ENCODE results near the gene PTPRJ. TPM values are rescaled to one million over a fixed set of nuclear protein-coding genes. Genes with fewer than 3 reads are reported as not detected.

The PTPRJ gene
- total RNA-seq, 1 experiment from 2014 or later = 19.9 TPM

GRCh38 chr11:48093323-48093722 lies 113.0 kb downstream of the PTPRJ start:
- no peak for DNase-seq (ENCODE audit: low spot score)

GRCh38 chr11:48093795-48094642 lies 113.7 kb downstream of the PTPRJ start:
- no peak for DNase-seq (ENCODE audit: low spot score)

DNA sequence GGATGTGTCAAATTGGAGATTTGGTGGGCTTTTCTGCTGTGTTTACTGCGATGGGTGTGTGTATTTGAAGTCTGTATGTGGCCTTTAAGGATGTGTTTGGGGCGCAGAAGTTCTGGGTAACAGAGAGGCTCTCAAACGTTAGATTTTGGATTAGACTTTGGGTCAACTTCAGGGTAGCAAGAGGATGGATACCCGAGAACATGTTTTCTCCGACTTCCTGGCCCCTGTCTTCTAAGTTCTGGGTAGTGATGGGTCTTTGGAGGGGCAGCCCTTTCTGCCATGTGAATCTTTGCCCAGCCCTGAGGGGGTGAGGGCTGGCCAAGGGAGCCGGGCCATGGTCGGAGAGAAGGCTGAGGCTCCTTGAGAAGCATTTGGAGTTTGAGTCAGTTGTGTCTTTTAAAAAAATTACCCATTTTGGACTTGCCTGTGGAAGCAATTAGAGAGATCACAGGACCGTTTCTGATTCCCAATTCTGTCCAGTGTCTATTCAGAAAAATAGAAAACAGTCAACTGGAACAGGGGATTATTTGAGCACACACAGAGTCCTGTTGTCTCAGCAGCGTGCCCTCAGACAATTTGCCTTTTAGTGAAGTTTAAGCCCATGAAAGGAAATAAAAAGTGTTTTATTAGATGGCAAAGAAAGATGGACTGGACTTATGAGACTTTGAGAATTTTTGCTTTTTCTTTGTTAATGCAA lies 114.4 kb downstream of the PTPRJ start:
- no peak for DNase-seq (ENCODE audit: low spot score)

DNA sequence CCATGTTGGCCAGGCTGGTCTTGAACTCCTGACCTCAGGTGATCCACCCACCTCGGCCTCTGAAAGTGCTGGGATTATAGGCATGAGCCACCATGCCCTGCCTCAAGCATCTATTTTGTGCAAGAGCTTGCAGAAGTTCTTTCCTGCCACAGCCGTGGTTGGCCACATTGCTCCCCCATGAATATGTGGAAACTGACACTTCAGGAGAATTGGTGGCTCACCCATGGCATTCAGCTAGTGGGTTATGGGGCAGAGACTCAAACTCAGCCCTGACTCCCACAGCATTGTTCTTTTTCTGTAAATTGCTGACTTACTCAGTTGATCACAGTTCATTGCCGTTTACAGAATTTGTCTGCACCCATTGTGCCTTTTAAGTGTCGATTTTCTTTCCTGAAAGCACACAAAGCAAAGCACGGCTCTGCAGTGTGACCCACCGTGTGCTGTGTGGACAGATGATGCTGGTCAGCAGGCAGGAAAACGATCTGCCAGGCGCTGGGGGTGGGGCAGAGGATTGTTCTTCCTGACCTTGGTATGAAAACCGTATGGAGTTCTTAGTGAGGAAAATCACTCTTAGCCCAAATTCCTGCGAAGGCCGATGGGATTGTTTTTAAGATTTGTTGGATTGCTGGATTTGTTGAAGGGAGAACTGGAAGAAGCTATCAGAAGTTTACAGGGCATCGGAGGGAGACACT lies 115.6 kb downstream of the PTPRJ start:
- no peak for DNase-seq (ENCODE audit: low spot score)

GRCh38 chr11:48096588-48097525 lies 116.5 kb downstream of the PTPRJ start:
- DNase-seq (ENCODE audit: low spot score) = no peak

- no peak for DNase-seq (ENCODE audit: low spot score)
Observed at GRCh38 chr11:48098024-48098423, 117.7 kb downstream of the PTPRJ start.

DNA sequence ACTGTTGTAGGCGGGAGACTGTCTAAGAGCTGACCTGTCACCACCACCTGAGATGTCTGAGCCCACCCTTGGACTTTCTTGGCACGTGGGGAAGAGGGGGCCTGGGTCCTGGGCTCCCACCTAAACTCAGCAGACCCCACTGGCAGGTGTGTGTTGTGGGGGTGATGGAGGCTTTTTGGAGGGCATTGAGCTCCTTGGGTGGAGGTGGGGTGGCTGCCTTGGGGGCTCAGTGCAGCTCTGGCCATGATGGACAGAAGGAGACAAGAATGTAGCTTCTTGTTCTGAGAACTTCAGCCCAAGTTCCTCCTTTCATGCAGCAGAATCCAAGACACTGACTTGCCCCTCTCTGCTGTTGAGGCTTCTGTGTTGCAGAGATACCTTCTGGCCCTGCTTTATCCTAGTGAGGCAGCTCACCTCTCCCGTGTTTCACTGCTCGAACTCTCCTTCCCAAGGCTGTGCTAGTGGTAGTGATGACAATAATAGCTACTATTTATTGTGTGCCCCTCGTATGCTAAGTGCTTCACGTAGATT lies 119.6 kb downstream of the PTPRJ start:
- no peak for DNase-seq (ENCODE audit: low spot score)

DNA sequence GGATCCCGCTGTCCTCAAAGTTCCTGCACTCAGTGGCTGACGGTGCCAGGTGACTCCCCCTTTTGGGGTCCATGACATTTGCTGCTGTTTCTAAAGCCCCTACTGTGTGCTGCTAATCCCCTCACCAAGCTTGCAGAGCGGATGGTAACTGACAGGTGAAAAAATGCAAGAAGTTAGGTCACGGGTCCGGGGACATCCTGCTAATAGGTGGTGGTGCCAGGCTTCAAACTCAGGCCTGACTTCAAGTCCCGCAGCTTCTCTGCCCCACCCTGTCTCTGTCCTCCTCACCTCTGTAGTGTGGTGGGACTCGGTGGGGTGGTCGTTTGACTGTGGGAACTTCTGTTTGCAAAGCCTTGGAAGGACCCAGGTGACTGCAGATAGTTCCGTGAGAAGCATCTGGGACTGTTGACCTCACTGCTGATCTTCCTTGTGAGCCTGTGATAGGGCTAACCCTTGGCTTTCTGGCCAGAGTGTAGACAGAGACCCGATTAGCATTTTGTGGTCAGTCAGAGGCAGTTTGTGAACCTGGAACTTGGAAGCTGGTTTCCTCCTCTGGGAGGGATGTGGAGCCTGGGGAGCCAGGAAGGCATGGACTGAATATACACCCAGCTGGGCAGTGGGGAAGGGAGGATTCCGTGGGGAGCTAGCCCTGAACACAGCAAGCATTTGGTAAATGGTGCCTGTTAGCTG lies 120.8 kb downstream of the PTPRJ start:
- DNase-seq (ENCODE audit: low spot score) = no peak

DNA sequence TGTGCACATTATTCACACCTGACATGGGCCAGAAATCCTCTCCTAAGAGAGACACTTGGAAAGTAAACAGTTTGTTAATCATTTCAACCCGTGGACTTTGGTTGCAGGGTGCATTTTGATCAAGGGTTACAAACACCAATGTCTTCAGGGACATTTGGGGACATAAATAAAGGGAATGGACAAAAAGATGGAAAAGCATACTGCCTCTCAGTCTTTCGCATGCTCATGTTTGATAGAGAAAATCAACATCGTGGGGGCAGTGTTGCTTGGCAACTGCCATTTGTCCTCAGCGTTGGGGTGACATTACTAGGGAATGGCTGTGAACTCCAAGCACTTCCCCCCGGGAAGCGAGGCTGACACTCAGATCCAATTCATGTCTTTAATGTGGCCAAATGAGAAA lies 121.6 kb downstream of the PTPRJ start:
- DNase-seq (ENCODE audit: low spot score) = no peak

- peak; percentile 62 for DNase-seq (ENCODE audit: low spot score)
Observed at GRCh38 chr11:48103621-48104567, 123.5 kb downstream of the PTPRJ start.

DNA sequence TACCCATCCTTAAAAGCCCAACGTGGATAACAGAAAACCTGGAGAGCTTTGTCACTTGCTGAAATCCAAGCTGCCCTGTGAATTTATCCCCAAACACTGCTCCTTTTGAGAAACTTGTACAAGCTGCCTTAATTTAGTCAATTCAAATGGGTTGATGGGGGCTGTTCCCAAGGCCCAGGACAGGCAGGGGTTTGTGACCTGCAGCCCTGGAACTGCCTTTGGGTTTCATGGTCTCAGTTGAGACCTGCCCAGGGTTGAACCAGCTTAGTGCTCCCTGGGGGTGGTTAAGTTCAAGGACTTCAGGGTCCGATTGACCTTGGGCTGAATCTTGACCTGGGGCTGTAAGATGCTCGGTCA lies 124.2 kb downstream of the PTPRJ start:
- no peak for DNase-seq (ENCODE audit: low spot score)

- no peak for DNase-seq (ENCODE audit: low spot score)
Observed at GRCh38 chr11:48105096-48105990, 125.0 kb downstream of the PTPRJ start.

GRCh38 chr11:48106166-48106565 lies 125.8 kb downstream of the PTPRJ start:
- DNase-seq (ENCODE audit: low spot score) = no peak

- DNase-seq (ENCODE audit: low spot score) = no peak
Observed at GRCh38 chr11:48107188-48107704, 126.9 kb downstream of the PTPRJ start.

DNA sequence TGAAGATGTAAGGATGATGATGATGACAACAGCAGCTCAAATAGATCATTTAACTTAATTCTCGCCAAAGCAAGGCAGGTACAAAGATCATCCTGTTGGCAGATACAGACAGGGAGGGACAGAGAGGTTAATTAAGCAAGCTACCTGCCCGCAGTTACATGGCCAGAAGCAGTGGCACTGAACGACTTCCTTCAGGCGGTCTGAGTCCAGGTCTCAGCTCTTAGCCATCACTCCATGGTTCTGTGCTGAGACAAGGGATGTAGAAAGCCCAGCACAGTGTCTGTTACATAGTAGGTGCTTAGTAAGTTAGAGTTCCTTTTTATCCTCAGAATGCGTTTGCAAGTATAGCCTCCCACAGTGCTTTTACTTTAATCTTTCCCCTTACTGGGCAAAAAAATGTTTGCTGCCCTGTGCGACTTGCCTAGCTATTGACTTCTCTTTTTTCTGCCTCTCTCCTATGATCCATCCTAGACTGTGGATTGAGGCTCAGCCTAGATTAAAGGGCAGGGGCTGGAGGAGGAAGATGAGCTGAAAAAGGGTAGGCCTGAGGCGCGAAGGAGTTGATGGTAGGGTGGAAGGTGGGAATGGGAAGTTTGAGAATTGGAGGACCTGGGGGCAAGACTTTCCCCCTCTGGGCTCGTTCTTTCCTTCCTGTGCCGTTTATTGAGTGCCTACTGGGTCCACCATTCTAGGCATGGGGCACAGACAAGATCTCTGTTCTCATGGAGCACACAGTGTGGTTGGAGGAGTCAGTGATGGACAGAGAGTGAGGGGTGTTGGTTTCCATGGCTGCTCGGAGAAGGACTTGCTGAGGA lies 128.1 kb downstream of the PTPRJ start:
- no peak for DNase-seq (ENCODE audit: low spot score)

GRCh38 chr11:48109046-48109666 lies 128.8 kb downstream of the PTPRJ start:
- DNase-seq (ENCODE audit: low spot score) = peak; percentile 64

DNA sequence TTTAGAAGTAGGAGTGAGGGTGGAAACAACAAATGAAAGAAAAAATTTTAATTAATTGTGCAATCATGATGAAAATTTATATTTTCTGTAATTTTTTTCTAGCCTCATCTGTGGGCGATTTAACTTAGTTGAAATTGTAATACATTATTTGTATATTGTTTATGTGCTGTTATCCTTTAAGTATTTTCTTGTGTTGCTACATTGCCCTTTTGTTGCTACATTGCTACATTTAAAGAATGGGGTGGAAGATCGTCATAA lies 130.1 kb downstream of the PTPRJ start:
- DNase-seq (ENCODE audit: low spot score) = no peak

Data from H4 (cell line).